ENCODE measurements around the gene DNAJC13. TPM values are rescaled to one million over a fixed set of nuclear protein-coding genes. Genes with fewer than 3 reads are reported as not detected.

DNAJC13 gene
- polyA plus RNA-seq, 1 experiment, result 50.5 TPM

DNA sequence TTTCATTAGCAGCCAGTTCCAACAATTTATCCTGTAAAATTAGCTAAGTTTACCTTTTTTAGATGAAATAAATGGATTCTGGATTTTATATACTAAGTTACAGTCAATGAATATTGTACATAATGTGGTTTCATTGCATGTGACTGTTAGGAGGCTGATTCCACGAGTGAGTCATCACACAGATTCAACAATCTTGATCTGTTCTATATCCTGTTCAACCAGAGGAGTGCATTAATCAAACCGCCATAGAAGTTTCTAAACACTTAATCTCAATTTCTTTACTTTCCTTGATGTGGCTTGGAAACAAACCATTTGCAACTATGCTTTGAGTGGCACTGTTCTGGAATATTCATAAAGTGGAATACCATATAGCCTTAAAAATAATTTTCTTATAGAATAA, 15.3 kb downstream of the DNAJC13 start:
- Histone ChIP-seq H3K9me3 (ENCODE audit: control insufficient read depth, insufficient read depth, low read length) (no peaks in the 10 kb centered on the region), H3K4me3 (ENCODE audit: low read depth, low read length) (no peak overlapping the region), H3K27me3 (ENCODE audit: control insufficient read depth, insufficient read depth, low read length) (no peaks in the 10 kb centered on the region), H3K27ac (ENCODE audit: low read depth, low read length) (peak overlapping the region; percentile 77)
- TF ChIP-seq, protein P1, sequence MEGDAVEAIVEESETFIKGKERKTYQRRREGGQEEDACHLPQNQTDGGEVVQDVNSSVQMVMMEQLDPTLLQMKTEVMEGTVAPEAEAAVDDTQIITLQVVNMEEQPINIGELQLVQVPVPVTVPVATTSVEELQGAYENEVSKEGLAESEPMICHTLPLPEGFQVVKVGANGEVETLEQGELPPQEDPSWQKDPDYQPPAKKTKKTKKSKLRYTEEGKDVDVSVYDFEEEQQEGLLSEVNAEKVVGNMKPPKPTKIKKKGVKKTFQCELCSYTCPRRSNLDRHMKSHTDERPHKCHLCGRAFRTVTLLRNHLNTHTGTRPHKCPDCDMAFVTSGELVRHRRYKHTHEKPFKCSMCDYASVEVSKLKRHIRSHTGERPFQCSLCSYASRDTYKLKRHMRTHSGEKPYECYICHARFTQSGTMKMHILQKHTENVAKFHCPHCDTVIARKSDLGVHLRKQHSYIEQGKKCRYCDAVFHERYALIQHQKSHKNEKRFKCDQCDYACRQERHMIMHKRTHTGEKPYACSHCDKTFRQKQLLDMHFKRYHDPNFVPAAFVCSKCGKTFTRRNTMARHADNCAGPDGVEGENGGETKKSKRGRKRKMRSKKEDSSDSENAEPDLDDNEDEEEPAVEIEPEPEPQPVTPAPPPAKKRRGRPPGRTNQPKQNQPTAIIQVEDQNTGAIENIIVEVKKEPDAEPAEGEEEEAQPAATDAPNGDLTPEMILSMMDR (IDR thresholded peaks at IDR 0.05; ENCODE audit: low read depth, low read length), result no peak
- POLR2A ChIA-PET, result interaction anchor here (0.6 to 1.3 kb wide), 2 partner anchors 11 to 12 kb away, joined by 3 to 4 read pairs; no protein-coding TSS in a partner anchor
- CTCF ChIA-PET, result no interaction called here
- peak; percentile 51 for DNase-seq (ENCODE audit: low read depth, low spot score)

DNA sequence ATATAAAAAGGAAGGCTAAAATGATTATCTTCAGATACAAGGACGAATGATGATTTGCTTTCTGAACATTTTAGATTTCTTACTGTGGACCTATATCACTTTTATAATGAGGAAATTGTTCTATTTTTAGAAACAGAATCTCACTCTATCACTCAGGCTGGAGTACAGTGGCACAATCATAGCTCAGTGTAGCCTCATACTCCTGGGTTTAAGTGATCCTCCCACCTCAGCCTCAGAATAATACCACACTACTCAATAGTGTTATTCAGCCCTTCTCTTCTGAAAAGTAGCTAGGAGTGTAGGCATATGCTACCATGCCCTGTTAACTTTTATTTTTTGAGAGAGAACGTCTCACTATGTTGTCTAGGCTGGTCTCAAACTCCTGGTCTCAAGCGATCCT, 15.8 kb downstream of the DNAJC13 start:
- ChIA-PET POLR2A (no interaction called here), CTCF (no interaction called here)
- Histone ChIP-seq H3K27me3 (ENCODE audit: control insufficient read depth, insufficient read depth, low read length) (no peaks in the 10 kb centered on the region), H3K4me3 (ENCODE audit: low read depth, low read length) (no peak overlapping the region), H3K9me3 (ENCODE audit: control insufficient read depth, insufficient read depth, low read length) (no peaks in the 10 kb centered on the region), H3K27ac (ENCODE audit: low read depth, low read length) (no peak overlapping the region)
- DNase-seq (ENCODE audit: low read depth, low spot score), result no peak
- TF ChIP-seq, protein P1 (IDR thresholded peaks at IDR 0.05; ENCODE audit: low read depth, low read length), result no peak

DNA sequence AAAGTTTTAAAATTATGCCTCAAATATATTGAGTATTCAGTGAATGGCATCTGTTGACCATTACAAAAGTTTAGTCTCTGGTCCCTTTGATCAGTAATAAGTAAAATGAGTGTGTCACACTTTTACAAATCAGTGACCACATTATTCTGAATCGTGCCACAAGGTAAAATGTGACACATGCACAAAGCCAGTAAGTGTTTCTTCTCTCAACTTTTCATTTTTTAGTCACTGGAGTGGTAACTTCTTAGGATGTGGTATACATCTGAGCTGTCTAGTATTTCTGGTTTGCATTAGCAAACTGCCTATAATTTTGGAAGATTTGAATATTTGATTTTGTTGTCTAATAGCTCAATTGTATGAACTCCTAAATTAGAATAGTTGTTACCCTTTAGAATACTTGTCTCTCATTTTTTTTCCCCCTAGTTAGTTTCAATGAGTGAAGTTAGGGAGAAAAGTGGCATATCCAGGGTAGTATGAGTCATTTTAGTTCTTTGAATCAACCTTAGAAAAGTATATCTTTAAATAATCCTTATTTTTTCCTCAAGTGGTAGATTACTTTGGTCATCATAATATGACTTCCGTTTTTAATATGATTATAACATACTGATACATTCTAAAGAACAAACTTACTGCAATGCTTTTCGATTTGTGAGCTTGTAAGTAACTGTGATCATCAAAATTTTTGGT, 18.1 kb downstream of the DNAJC13 start:
- ChIA-PET CTCF (interaction anchor here (1.5 kb wide), 1 partner anchor 15 kb away, joined by 3 read pairs; no protein-coding TSS in a partner anchor), POLR2A (no interaction called here)
- Histone ChIP-seq H3K9me3 (ENCODE audit: control insufficient read depth, insufficient read depth, low read length) (no peaks in the 10 kb centered on the region), H3K4me3 (ENCODE audit: low read depth, low read length) (no peak overlapping the region), H3K27me3 (ENCODE audit: control insufficient read depth, insufficient read depth, low read length) (no peaks in the 10 kb centered on the region), H3K27ac (ENCODE audit: low read depth, low read length) (no peak overlapping the region)
- DNase-seq (ENCODE audit: low read depth, low spot score), result no peak
- TF ChIP-seq, protein P1 (IDR thresholded peaks at IDR 0.05; ENCODE audit: low read depth, low read length), result no peak

DNA sequence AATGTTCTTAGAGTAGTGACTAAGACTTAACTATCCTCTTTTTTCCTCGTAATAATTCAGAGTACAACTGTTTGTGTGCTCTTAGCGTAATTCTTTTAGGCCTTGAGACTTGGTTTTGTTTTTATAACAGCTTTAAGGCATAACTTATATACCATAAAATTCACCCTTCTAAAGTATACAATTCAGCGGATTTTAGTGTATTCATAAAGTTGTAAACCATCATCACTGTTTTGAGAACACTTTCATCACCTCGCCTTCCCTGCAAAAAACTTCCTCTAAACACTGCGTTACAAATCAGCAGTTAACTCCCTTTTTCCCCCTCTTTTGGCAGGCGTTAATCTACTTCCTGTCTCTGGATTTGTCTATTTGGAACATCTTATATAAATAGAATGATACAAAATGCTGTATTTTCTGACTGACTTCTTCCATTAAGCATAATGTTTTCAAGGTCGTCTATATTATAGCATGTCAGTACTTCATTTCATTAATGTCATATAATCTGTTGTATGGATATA, 18.7 kb downstream of the DNAJC13 start:
- ChIA-PET POLR2A (no interaction called here), CTCF (interaction anchor here (1.5 kb wide), 1 partner anchor 14 kb away, joined by 3 read pairs; no protein-coding TSS in a partner anchor)
- Histone ChIP-seq H3K27me3 (ENCODE audit: control insufficient read depth, insufficient read depth, low read length) (no peaks in the 10 kb centered on the region), H3K4me3 (ENCODE audit: low read depth, low read length) (no peak overlapping the region), H3K9me3 (ENCODE audit: control insufficient read depth, insufficient read depth, low read length) (no peaks in the 10 kb centered on the region), H3K27ac (ENCODE audit: low read depth, low read length) (no peak overlapping the region)
- TF ChIP-seq, protein P1 (IDR thresholded peaks at IDR 0.05; ENCODE audit: low read depth, low read length), result no peak
- no peak for DNase-seq (ENCODE audit: low read depth, low spot score)

DNA sequence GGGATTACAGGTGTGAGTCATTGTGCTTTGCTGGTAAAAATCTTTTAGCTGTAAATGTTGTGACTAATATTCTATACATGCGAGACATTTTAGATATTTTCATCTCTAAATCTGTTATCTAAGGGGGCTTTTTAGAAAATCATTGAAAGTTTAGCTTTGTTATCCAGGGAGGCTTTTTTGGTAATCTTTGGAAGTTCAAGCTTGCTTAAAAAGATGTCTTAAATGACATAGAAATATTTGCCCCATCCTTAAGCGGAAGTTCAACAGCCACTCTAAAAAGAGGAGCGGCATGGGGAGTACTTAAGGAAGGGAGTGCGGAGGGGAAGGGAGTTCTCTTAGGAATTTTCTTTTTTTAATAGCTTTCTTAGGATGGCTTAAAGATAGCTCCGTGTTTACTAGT, 26.1 kb downstream of the DNAJC13 start:
- no peak overlapping the region for H3K4me3 ChIP-seq (ENCODE audit: low read depth, low read length)
- POLR2A ChIA-PET, result no interaction called here
- H3K9me3 ChIP-seq (ENCODE audit: control insufficient read depth, insufficient read depth, low read length), result peaks cover 3% of the 10 kb centered on the region; the same call in 1 of the 2 replicates
- CTCF ChIA-PET, result no interaction called here
- TF ChIP-seq, protein P1 (IDR thresholded peaks at IDR 0.05; ENCODE audit: low read depth, low read length), result no peak
- DNase-seq (ENCODE audit: low read depth, low spot score), result no peak
- no peak overlapping the region for H3K27ac ChIP-seq (ENCODE audit: low read depth, low read length)
- H3K27me3 ChIP-seq (ENCODE audit: control insufficient read depth, insufficient read depth, low read length), result no peaks in the 10 kb centered on the region

All from AG04450 (cell line).